ENCODE results near the gene EHHADH.

EHHADH gene

GRCh38 chr3:185195652-185196051 lies 58.2 kb downstream of the EHHADH start:
- no peak overlapping the region for H3K4me3 ChIP-seq (ENCODE audit: low read length)
- no peak for TF ChIP-seq ZNF274 (IDR thresholded peaks at IDR 0.05; ENCODE audit: low read depth, low read length)

- no peak overlapping the region for H3K4me3 ChIP-seq (ENCODE audit: low read length)
- TF ChIP-seq ZNF274 (IDR thresholded peaks at IDR 0.05; ENCODE audit: low read depth, low read length): no peak
Measured at GRCh38 chr3:185188816-185189215, 65.0 kb downstream of the EHHADH start.

GRCh38 chr3:185187391-185187790 lies 66.5 kb downstream of the EHHADH start:
- H3K4me3 ChIP-seq (ENCODE audit: low read length): no peak overlapping the region
- TF ChIP-seq ZNF274 (IDR thresholded peaks at IDR 0.05; ENCODE audit: low read depth, low read length): no peak

- TF ChIP-seq ZNF274 (IDR thresholded peaks at IDR 0.05; ENCODE audit: low read depth, low read length): no peak
- no peak overlapping the region for H3K4me3 ChIP-seq (ENCODE audit: low read length)
Measured at GRCh38 chr3:185176750-185177359, 77.0 kb downstream of the EHHADH start.

- no peak overlapping the region; the same call in 1 of the 2 replicates for H3K4me3 ChIP-seq (ENCODE audit: low read length)
- no peak for TF ChIP-seq ZNF274 (IDR thresholded peaks at IDR 0.05; ENCODE audit: low read depth, low read length)
Measured at GRCh38 chr3:185175370-185175987, 78.4 kb downstream of the EHHADH start.

- no peak for TF ChIP-seq ZNF274 (IDR thresholded peaks at IDR 0.05; ENCODE audit: low read depth, low read length)
- no peak overlapping the region for H3K4me3 ChIP-seq (ENCODE audit: low read length)
Measured at GRCh38 chr3:185172086-185173049, 81.5 kb downstream of the EHHADH start.

- TF ChIP-seq ZNF274 (IDR thresholded peaks at IDR 0.05; ENCODE audit: low read depth, low read length): no peak
- H3K4me3 ChIP-seq (ENCODE audit: low read length): no peak overlapping the region
Measured at GRCh38 chr3:185164428-185165217, 89.2 kb downstream of the EHHADH start.

- H3K4me3 ChIP-seq (ENCODE audit: low read length): no peak overlapping the region
- no peak for TF ChIP-seq ZNF274 (IDR thresholded peaks at IDR 0.05; ENCODE audit: low read depth, low read length)
Measured at GRCh38 chr3:185162634-185163033, 91.2 kb downstream of the EHHADH start.

- no peak overlapping the region for H3K4me3 ChIP-seq (ENCODE audit: low read length)
- TF ChIP-seq ZNF274 (IDR thresholded peaks at IDR 0.05; ENCODE audit: low read depth, low read length): no peak
Measured at GRCh38 chr3:185161761-185162160, 92.1 kb downstream of the EHHADH start.

GRCh38 chr3:185157347-185157746 lies 96.5 kb downstream of the EHHADH start:
- no peak overlapping the region for H3K4me3 ChIP-seq (ENCODE audit: low read length)
- TF ChIP-seq ZNF274 (IDR thresholded peaks at IDR 0.05; ENCODE audit: low read depth, low read length): no peak

- H3K4me3 ChIP-seq (ENCODE audit: low read length): no peak overlapping the region
- TF ChIP-seq ZNF274 (IDR thresholded peaks at IDR 0.05; ENCODE audit: low read depth, low read length): no peak
Measured at GRCh38 chr3:185155678-185156077, 98.2 kb downstream of the EHHADH start.

GRCh38 chr3:185153861-185154629 lies 99.8 kb downstream of the EHHADH start:
- no peak for TF ChIP-seq ZNF274 (IDR thresholded peaks at IDR 0.05; ENCODE audit: low read depth, low read length)
- H3K4me3 ChIP-seq (ENCODE audit: low read length): no peak overlapping the region

GRCh38 chr3:185153171-185153771 lies 100.6 kb downstream of the EHHADH start:
- peak overlapping the region; percentile 52; the same call in 1 of the 2 replicates for H3K4me3 ChIP-seq (ENCODE audit: low read length)

More at GRCh38 chr3:185153171-185153771, 100.6 kb downstream of the EHHADH start:
- no peak for TF ChIP-seq ZNF274 (IDR thresholded peaks at IDR 0.05; ENCODE audit: low read depth, low read length)
